ENCODE data around the gene BTBD1.
"Not testable (repeated sequence)": the region's sequence is repeated elsewhere in the genome, so short reads cannot be mapped to it uniquely, and the experiment has no call there.

The BTBD1 gene

DNA sequence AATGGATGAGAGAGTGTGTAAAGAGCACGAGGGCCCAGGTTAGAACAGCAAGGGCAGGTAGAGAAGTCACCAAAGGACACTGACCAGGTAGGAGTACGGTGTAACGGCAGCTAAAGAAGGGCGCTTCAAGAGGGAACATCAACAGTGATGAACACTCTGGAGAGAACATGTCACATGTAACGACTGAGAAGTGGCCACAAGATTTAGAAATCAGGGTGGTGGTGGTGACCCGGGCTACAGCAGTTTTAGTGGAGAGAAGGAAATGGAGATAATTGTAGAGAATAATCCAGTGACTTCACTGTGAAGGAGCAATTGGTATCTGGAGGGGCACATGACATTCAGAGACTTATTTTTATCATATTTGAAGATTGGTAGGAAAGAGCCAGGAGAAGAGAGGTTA is 54.4 kb downstream of the BTBD1 start:
- in situ Hi-C loops (cut with MboI; ENCODE audit: low pct_unique_long_range_greater_than_20kb, low sequenced_read_pairs, unreplicated experiment): loop anchor here (10.0 to 25.0 kb wide), 2 partner anchors 202 to 375 kb away; no protein-coding TSS in a partner anchor
- TF ChIP-seq, protein P1, sequence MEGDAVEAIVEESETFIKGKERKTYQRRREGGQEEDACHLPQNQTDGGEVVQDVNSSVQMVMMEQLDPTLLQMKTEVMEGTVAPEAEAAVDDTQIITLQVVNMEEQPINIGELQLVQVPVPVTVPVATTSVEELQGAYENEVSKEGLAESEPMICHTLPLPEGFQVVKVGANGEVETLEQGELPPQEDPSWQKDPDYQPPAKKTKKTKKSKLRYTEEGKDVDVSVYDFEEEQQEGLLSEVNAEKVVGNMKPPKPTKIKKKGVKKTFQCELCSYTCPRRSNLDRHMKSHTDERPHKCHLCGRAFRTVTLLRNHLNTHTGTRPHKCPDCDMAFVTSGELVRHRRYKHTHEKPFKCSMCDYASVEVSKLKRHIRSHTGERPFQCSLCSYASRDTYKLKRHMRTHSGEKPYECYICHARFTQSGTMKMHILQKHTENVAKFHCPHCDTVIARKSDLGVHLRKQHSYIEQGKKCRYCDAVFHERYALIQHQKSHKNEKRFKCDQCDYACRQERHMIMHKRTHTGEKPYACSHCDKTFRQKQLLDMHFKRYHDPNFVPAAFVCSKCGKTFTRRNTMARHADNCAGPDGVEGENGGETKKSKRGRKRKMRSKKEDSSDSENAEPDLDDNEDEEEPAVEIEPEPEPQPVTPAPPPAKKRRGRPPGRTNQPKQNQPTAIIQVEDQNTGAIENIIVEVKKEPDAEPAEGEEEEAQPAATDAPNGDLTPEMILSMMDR (IDR thresholded peaks at IDR 0.05; ENCODE audit: extremely low read depth, insufficient read depth, missing control alignments): no peak
- no peak for DNase-seq (ENCODE audit: low spot score)

DNA sequence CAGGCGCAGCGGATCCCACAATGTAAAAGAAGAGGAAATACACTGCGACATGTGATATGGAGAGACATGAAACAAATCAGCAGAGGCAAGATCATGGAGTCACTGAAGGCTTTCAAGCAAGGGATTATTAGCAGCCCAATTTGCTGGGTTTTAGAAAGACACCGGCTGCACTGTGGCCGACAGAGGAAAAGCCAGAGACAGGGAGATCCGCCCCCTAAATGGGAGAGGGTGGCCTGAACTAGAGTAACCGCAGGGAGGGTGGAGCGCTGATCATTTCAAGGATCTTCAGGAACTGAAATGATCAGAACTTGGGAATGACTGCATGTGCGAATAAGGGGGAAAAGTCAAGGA is 55.0 kb downstream of the BTBD1 start:
- TF ChIP-seq, protein P1 (IDR thresholded peaks at IDR 0.05; ENCODE audit: extremely low read depth, insufficient read depth, missing control alignments): no peak
- DNase-seq (ENCODE audit: low spot score): no peak
- in situ Hi-C loops (cut with MboI; ENCODE audit: low pct_unique_long_range_greater_than_20kb, low sequenced_read_pairs, unreplicated experiment): loop anchor here (10.0 to 25.0 kb wide), 2 partner anchors 203 to 375 kb away; no protein-coding TSS in a partner anchor

DNA sequence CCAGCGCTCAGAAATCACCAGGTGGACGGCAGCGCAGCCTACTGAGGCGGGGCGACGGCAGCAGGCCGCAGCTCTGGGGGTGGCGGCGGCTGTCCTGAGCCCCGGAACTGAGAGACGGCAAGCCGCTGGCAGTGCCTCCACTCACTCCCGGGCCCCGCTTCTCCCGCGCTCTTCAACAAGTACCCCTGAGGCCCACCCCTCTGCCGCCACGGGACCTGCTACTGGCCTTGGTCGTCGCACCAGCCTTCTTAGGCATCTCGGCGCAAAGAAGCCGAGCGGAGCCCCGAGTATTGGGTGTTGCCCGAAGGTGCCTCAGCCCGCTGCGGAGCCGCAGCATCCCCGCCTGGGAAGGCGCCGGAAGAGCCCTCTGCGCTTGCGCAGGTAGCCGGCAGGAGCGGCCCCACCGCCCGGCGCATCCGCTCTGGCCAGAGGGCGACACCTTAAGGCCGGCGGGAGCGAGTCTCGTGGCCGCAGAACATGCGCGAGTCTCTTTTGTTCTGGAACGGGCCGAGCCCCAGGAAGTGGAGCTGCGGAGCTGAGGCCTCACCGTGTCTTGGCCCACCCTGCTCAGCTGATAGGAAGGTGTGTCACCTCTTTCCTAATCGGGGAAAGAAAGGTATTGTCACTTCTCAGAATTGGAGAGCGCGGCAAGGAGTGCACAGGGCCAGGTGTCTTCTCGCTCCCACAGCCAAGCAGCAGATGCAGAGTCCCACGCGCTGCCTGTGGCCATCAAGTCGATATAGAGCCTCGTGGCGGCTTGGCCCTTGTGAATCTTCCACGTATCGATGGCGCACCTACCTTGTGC is 55.6 kb downstream of the BTBD1 start, which contains the start of gene C15orf40:
C15orf40 (minus strand) TSS at position 369 of the 805 bp plus-strand sequence; CDS start at position 337, 32 bp downstream.
- peak; percentile 93 for DNase-seq (ENCODE audit: low spot score)
- TF ChIP-seq, protein P1 (IDR thresholded peaks at IDR 0.05; ENCODE audit: extremely low read depth, insufficient read depth, missing control alignments): peak; percentile 94
- in situ Hi-C loops (cut with MboI; ENCODE audit: low pct_unique_long_range_greater_than_20kb, low sequenced_read_pairs, unreplicated experiment): loop anchor here (10.0 to 25.0 kb wide), 2 partner anchors 203 to 376 kb away; no protein-coding TSS in a partner anchor

DNA sequence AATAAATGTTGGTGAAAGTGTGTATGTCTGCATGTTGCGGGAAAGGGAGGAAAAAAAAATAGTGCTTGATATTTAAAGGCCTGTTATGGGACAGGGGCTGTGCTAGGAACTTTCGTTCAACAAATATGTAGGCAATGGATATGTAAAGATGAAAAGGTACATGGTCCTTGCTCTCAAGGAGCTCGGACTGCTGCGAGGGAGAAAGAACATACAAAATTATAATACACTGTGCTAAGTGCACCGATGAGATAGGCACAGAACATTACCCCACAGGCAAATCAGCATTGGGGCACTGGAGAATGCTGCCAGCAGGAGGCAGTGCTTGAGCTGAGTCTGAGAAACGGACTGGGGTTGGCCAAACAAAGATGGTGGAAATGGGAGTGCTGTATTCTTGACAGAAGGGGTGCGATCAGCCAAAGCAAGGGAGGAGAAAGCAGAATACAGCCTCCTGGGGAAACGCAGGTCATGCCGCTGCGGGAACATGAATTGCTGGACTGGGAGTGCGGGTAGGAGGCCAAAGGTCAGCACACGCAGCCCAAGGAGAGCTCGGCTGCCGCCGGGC is 56.3 kb downstream of the BTBD1 start:
- TF ChIP-seq, protein P1 (IDR thresholded peaks at IDR 0.05; ENCODE audit: extremely low read depth, insufficient read depth, missing control alignments): peak; percentile 95
- in situ Hi-C loops (cut with MboI; ENCODE audit: low pct_unique_long_range_greater_than_20kb, low sequenced_read_pairs, unreplicated experiment): loop anchor here (10.0 to 25.0 kb wide), 2 partner anchors 204 to 377 kb away; no protein-coding TSS in a partner anchor
- peak; percentile 86 for DNase-seq (ENCODE audit: low spot score)

DNA sequence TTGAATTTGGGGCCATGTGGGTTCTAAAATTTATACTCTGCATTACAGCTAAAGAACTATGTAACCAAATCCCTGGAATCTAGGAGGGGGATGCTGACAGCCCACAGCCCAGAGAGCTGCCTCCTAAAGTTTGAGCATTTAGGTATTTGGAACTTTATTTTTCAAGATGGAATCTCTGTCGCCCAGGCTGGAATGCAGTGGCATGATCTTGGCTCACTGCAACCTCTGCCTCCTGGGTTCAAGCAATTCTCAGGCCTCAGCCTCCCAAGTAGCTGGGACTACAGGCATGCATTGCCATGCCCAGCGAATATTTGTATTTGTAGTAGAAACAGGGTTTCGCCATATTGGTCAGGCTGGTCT is 66.4 kb downstream of the BTBD1 start:
- DNase-seq (ENCODE audit: low spot score): not testable (repeated sequence)
- in situ Hi-C loops (cut with MboI; ENCODE audit: low pct_unique_long_range_greater_than_20kb, low sequenced_read_pairs, unreplicated experiment): loop anchor here (10.0 to 25.0 kb wide), 2 partner anchors 387 to 466 kb away; no protein-coding TSS in a partner anchor

DNA sequence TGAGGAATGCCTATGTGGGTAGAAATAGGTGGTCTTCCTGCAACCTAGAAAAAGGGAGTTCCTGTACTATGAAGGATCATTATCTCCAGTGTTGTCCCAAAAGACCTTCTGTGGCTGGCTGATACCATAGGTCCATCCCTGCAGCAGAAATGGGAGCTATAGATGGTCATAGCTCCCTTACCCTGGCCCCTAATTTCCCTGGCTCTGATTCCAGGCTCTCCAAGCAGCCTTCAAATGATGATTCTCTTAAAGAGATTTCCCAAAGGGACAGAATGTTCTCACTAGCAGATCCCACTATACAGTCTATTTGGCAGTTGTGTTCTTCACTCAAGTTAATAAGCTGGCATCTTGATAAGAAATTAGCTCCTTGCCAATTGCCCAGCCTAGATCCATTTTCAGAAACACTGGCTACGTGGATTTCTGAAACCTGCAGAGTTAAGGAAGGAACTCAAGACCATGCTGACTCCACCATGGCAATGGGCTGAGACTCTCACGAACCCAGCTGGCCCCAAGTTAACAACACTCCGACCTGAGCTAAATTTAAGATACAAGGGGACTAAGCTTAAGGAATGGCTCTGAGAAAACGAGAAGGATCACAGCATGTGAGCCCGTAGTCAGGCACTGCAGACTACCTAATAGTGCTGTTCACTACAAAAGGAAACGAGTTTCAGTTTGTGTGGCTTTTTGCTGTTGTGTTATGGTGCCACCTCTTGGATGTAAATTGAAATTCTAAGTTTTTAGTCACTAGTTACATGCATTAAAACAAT is 67.0 kb downstream of the BTBD1 start:
- DNase-seq (ENCODE audit: low spot score): peak; percentile 77
- in situ Hi-C loops (cut with MboI; ENCODE audit: low pct_unique_long_range_greater_than_20kb, low sequenced_read_pairs, unreplicated experiment): loop anchor here (10.0 to 25.0 kb wide), 2 partner anchors 387 to 465 kb away; no protein-coding TSS in a partner anchor
- TF ChIP-seq, protein P1 (IDR thresholded peaks at IDR 0.05; ENCODE audit: extremely low read depth, insufficient read depth, missing control alignments): peak; percentile 51

Data from GM13977 (cell line).